Measurements from ENCODE around the gene GSX2.

DNA sequence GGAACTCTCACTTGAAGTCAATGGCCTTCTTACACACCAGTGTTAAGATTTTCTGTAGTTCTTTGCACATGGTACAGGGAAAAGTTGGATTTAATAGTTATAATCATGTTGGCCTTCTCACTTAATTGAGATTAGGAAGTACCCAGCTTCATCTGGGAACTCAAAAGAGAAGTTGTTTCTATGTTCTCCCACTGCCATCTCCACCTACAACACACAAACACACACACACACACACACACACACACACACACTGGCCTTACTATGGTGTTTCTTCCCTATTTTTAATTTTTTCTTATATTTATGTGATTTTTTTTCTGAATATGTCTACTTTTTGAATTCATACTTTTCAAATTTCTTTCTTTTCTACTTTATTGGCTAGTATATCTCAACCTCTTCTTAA, 25.6 kb upstream of the GSX2 start:
- TF ChIP-seq, protein P1, sequence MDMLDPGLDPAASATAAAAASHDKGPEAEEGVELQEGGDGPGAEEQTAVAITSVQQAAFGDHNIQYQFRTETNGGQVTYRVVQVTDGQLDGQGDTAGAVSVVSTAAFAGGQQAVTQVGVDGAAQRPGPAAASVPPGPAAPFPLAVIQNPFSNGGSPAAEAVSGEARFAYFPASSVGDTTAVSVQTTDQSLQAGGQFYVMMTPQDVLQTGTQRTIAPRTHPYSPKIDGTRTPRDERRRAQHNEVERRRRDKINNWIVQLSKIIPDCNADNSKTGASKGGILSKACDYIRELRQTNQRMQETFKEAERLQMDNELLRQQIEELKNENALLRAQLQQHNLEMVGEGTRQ (IDR thresholded peaks at IDR 0.05; ENCODE audit: low read depth, low read length) = no peak
- no peak for TF ChIP-seq POLR2A (IDR thresholded peaks at IDR 0.05; ENCODE audit: low read depth, low read length)

All from IMR-90 (cell line).